Skeletal muscle cell (primary cell): ENCODE results near the gene DOK7.
"Not testable (repeated sequence)": the region's sequence is repeated elsewhere in the genome, so short reads cannot be mapped to it uniquely, and the experiment has no call there.

ENCODE experiments used
- DNase-seq: peaks from one replicate; pipeline ENCODE4 v3.0.0-alpha.2; 2010; ENCODE audit warnings: low read depth
- H3K4me3 ChIP-seq: 2 replicates; pipeline ENCODE4 v1.5.1; 2011; ENCODE audit warnings: low read depth, mild to moderate bottlenecking, control low read depth, low read length, moderate library complexity

Gene DOK7

GRCh38 chr4:3458371-3458770 is 4.7 kb upstream of the DOK7 start:
- H3K4me3 ChIP-seq = no peak overlapping the region
- no peak for DNase-seq

- not testable (repeated sequence) for H3K4me3 ChIP-seq, DNase-seq
Measured at GRCh38 chr4:3459156-3459555, 4.0 kb upstream of the DOK7 start.

GRCh38 chr4:3460926-3461325 is 2.2 kb upstream of the DOK7 start:
- no peak for DNase-seq
- H3K4me3 ChIP-seq = no peak overlapping the region

GRCh38 chr4:3461515-3462291 is 1.4 kb upstream of the DOK7 start:
- DNase-seq = peak; percentile 49
- H3K4me3 ChIP-seq = no peak overlapping the region

GRCh38 chr4:3462321-3462789 is 751 bp upstream of the DOK7 start:
- no peak overlapping the region for H3K4me3 ChIP-seq
- DNase-seq = no peak

- DNase-seq = no peak
- peak overlapping the region; percentile 45 for H3K4me3 ChIP-seq
Measured at GRCh38 chr4:3463556-3464348, 646 bp downstream of the DOK7 start.

- DNase-seq = no peak
- H3K4me3 ChIP-seq = peak overlapping the region; percentile 45
Measured at GRCh38 chr4:3464349-3464905, 1.3 kb downstream of the DOK7 start.

- no peak for DNase-seq
- H3K4me3 ChIP-seq = peak overlapping the region; percentile 45
Measured at GRCh38 chr4:3464911-3465697, 2.0 kb downstream of the DOK7 start.

- DNase-seq = no peak
- H3K4me3 ChIP-seq = no peak overlapping the region
Measured at GRCh38 chr4:3465698-3466671, 2.9 kb downstream of the DOK7 start.

GRCh38 chr4:3466691-3467600 is 3.8 kb downstream of the DOK7 start:
- H3K4me3 ChIP-seq = no peak overlapping the region
- DNase-seq = no peak

- DNase-seq = no peak
- H3K4me3 ChIP-seq = no peak overlapping the region
Measured at GRCh38 chr4:3467601-3468031, 4.5 kb downstream of the DOK7 start.

GRCh38 chr4:3468154-3468553 is 5.0 kb downstream of the DOK7 start:
- H3K4me3 ChIP-seq = no peak overlapping the region
- no peak for DNase-seq

- no peak for DNase-seq
- no peak overlapping the region for H3K4me3 ChIP-seq
Measured at GRCh38 chr4:3468804-3469203, 5.7 kb downstream of the DOK7 start.

- DNase-seq = no peak
- no peak overlapping the region for H3K4me3 ChIP-seq
Measured at GRCh38 chr4:3469386-3470243, 6.5 kb downstream of the DOK7 start.

- no peak overlapping the region for H3K4me3 ChIP-seq
- DNase-seq = no peak
Measured at GRCh38 chr4:3470244-3471097, 7.4 kb downstream of the DOK7 start.
